ENCODE data around the gene KIF26A. TPM values are rescaled to one million over a fixed set of nuclear protein-coding genes. Genes with fewer than 3 reads are reported as not detected.

Gene KIF26A
- total and polyA plus RNA-seq, 2 experiments from 2014 or later = 3.5 to 5.0 TPM

GRCh38 chr14:104156142-104156541 lies 17.8 kb downstream of the KIF26A start:
- Histone ChIP-seq H4K20me1 (ENCODE audit: insufficient read depth, poor library complexity, severe bottlenecking) (no peaks in the 10 kb centered on the region), H3K9me3 (ENCODE audit: low read depth) (no peaks in the 10 kb centered on the region), H3K9me2 (replicated peaks; ENCODE audit: insufficient read depth) (no peaks in the 10 kb centered on the region), H3K4me3 (no peak overlapping the region), H3K36me3 (replicated peaks; ENCODE audit: insufficient read depth, low read depth) (no peaks in the 10 kb centered on the region), H3K79me2 (no peaks in the 10 kb centered on the region), H3K27me3 (no peaks in the 10 kb centered on the region), H3K27ac (no peak overlapping the region), H3K4me2 (no peak overlapping the region), H2AFZ (no peak overlapping the region), H3K4me1 (ENCODE audit: insufficient read depth) (no peaks in the 10 kb centered on the region)
- TF ChIP-seq EZH2phosphoT487 (IDR thresholded peaks at IDR 0.05; ENCODE audit: low read depth, severe bottlenecking, unreplicated experiment) = no peak
- no peak for TF ChIP-seq EZH2 (IDR thresholded peaks at IDR 0.05; ENCODE audit: borderline replicate concordance)
- TF ChIP-seq, protein P1, sequence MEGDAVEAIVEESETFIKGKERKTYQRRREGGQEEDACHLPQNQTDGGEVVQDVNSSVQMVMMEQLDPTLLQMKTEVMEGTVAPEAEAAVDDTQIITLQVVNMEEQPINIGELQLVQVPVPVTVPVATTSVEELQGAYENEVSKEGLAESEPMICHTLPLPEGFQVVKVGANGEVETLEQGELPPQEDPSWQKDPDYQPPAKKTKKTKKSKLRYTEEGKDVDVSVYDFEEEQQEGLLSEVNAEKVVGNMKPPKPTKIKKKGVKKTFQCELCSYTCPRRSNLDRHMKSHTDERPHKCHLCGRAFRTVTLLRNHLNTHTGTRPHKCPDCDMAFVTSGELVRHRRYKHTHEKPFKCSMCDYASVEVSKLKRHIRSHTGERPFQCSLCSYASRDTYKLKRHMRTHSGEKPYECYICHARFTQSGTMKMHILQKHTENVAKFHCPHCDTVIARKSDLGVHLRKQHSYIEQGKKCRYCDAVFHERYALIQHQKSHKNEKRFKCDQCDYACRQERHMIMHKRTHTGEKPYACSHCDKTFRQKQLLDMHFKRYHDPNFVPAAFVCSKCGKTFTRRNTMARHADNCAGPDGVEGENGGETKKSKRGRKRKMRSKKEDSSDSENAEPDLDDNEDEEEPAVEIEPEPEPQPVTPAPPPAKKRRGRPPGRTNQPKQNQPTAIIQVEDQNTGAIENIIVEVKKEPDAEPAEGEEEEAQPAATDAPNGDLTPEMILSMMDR (IDR thresholded peaks at IDR 0.05; ENCODE audit: poor library complexity) = no peak
- no peak for DNase-seq (ENCODE audit: low spot score)
- WGBS (ENCODE audit: low lambda C conversion rate, missing lambda C conversion rate) = 88% methylated on average over 5 of the region's 5 CpGs

GRCh38 chr14:104157016-104157928 lies 18.9 kb downstream of the KIF26A start:
- Histone ChIP-seq H3K79me2 (no peaks in the 10 kb centered on the region), H3K27ac (no peak overlapping the region), H3K4me1 (ENCODE audit: insufficient read depth) (no peaks in the 10 kb centered on the region), H3K9me3 (ENCODE audit: low read depth) (no peaks in the 10 kb centered on the region), H3K27me3 (no peaks in the 10 kb centered on the region), H2AFZ (no peak overlapping the region), H4K20me1 (ENCODE audit: insufficient read depth, poor library complexity, severe bottlenecking) (no peaks in the 10 kb centered on the region), H3K9me2 (replicated peaks; ENCODE audit: insufficient read depth) (no peaks in the 10 kb centered on the region), H3K4me2 (no peak overlapping the region), H3K36me3 (replicated peaks; ENCODE audit: insufficient read depth, low read depth) (no peaks in the 10 kb centered on the region), H3K4me3 (no peak overlapping the region)
- no peak for TF ChIP-seq EZH2phosphoT487 (IDR thresholded peaks at IDR 0.05; ENCODE audit: low read depth, severe bottlenecking, unreplicated experiment)
- TF ChIP-seq, protein P1 (IDR thresholded peaks at IDR 0.05; ENCODE audit: poor library complexity) = peak; percentile 9
- no peak for DNase-seq (ENCODE audit: low spot score)
- 89% methylated on average over 34 of the region's 42 CpGs for WGBS (ENCODE audit: low lambda C conversion rate, missing lambda C conversion rate)

- no peaks in the 10 kb centered on the region for H3K9me3 ChIP-seq (ENCODE audit: low read depth)
- H3K27me3 ChIP-seq = no peaks in the 10 kb centered on the region
- TF ChIP-seq EZH2 (IDR thresholded peaks at IDR 0.05; ENCODE audit: borderline replicate concordance) (no peak), EZH2phosphoT487 (IDR thresholded peaks at IDR 0.05; ENCODE audit: low read depth, severe bottlenecking, unreplicated experiment) (no peak)
- no peaks in the 10 kb centered on the region for H3K4me1 ChIP-seq (ENCODE audit: insufficient read depth)
- no peak overlapping the region for H3K4me3 ChIP-seq
- no peak for DNase-seq (ENCODE audit: low spot score)
- WGBS (ENCODE audit: low lambda C conversion rate, missing lambda C conversion rate) = 79% methylated on average over 51 of the region's 51 CpGs
- H3K79me2 ChIP-seq = no peaks in the 10 kb centered on the region
- no peaks in the 10 kb centered on the region for H3K36me3 ChIP-seq (replicated peaks; ENCODE audit: insufficient read depth, low read depth)
- H2AFZ ChIP-seq = no peak overlapping the region
- H3K9me2 ChIP-seq (replicated peaks; ENCODE audit: insufficient read depth) = no peaks in the 10 kb centered on the region
- no peak overlapping the region for H3K4me2 ChIP-seq
- no peak overlapping the region for H3K27ac ChIP-seq
- H4K20me1 ChIP-seq (ENCODE audit: insufficient read depth, poor library complexity, severe bottlenecking) = no peaks in the 10 kb centered on the region
These were observed 20.7 kb downstream of the KIF26A start for GRCh38 chr14:104158827-104159798.

Data from hepatocyte (in vitro differentiated cells).